Uterus (tissue), 4 donors: ENCODE results near the gene TFEB. TPM values are rescaled to one million over a fixed set of nuclear protein-coding genes. Genes with fewer than 3 reads are reported as not detected.

Source experiments
- DNase-seq, 2 donors: peaks; one replicate each; pipeline ENCODE4 v3.0.0-alpha.2; 2019 to 2020
- H3K27ac ChIP-seq, 2 donors: fragments of 200-600 bp; sonication (generic); 1 replicate in 1 of 2; 2 replicates in 1 of 2; pipeline ENCODE4 v1.5.1; 2016 to 2018
- H3K27me3 ChIP-seq, 2 donors: fragments of 200-600 bp; sonication (generic); one replicate each; pipeline ENCODE4 v1.5.1; 2018 to 2019; ENCODE audit warnings: control low read depth in 1 of 2
- H3K36me3 ChIP-seq, 2 donors: fragments of 200-600 bp; sonication (generic); one replicate each; pipeline ENCODE4 v1.5.1; 2019; ENCODE audit warnings: control low read depth in 1 of 2
- H3K4me1 ChIP-seq, 2 donors: fragments of 200-600 bp; sonication (generic); one replicate each; pipeline ENCODE4 v1.5.1; 2018 to 2019; ENCODE audit warnings: control low read depth in 1 of 2
- H3K4me3 ChIP-seq, 2 donors: fragments of 200-600 bp; sonication (generic); 1 replicate in 1 of 2; 2 replicates in 1 of 2; pipeline ENCODE4 v1.5.1; 2018 to 2019; ENCODE audit warnings: mild to moderate bottlenecking in 1 of 2
- H3K9me3 ChIP-seq, 2 donors: fragments of 200-600 bp; sonication (generic); one replicate each; pipeline ENCODE4 v1.5.1; 2019; ENCODE audit warnings: control low read depth in 1 of 2
- CTCF ChIP-seq, 4 experiments: fragments of 200-600 bp in 2 of 4; fragments of 450-650 bp in 2 of 4; sonication (generic) in 2 of 4; IDR thresholded peaks; one replicate each; pipeline ENCODE4 v1.5.1; 2016 to 2019; ENCODE audit warnings: antibody characterized with exemption in 4 of 4, mild to moderate bottlenecking in 2 of 4, moderate library complexity in 1 of 4
- POLR2A ChIP-seq, 2 donors: fragments of 450-650 bp; IDR thresholded peaks; one replicate each; pipeline ENCODE4 v1.6.1; 2016; ENCODE audit warnings: antibody characterized with exemption in 2 of 2, mild to moderate bottlenecking in 1 of 2, moderate library complexity in 1 of 2
- intact Hi-C: fragments of 100-400 bp; cut with DNase I; formaldehyde crosslinking; loops from one replicate; pipeline ENCODE4 v1.15.1; 2023; ENCODE audit warnings: low total_unique reads
- total RNA-seq, 4 donors: library from RNA; depleted of rRNA in 3 of 4; stranded (reverse); fragments of >200 nt in 3 of 4; gene quantifications; one replicate each; pipeline versions ENCODE4 v1.1.0 to v1.2.4, GENCODE V29; 2014 to 2023
- donor health status: DM: yes; HTN: yes; CAD: no.

The TFEB gene
- total RNA-seq, 4 donors from 2014 or later, result 8.8 to 31.7 (median 17.0) TPM

GRCh38 chr6:41705996-41706835 is 29.2 kb downstream of the TFEB start:
- intact Hi-C loops, result no loop called here
- TF ChIP-seq POLR2A (IDR thresholded peaks at IDR 0.05) (no peak), CTCF (IDR thresholded peaks at IDR 0.05) (peak; percentile 13 to 42 (median 32))

GRCh38 chr6:41705311-41705995 is 30.0 kb downstream of the TFEB start:
- Histone ChIP-seq H3K4me3 (no peak overlapping the region), H3K27ac (peak overlapping the region; percentile 59 to 76), H3K27me3 (no peaks in the 10 kb centered on the region), H3K36me3 (no peaks in the 10 kb centered on the region), H3K4me1 (peaks cover 0 to 9% of the 10 kb centered on the region in 2 donors), H3K9me3 (no peaks in the 10 kb centered on the region)
- no peak for DNase-seq
- intact Hi-C loops, result no loop called here
- TF ChIP-seq POLR2A (IDR thresholded peaks at IDR 0.05), result no peak
- TF ChIP-seq CTCF (IDR thresholded peaks at IDR 0.05), result no peak

More at GRCh38 chr6:41705996-41706835, 29.2 kb downstream of the TFEB start:
- H3K4me3 ChIP-seq, result no peak overlapping the region
- H3K9me3 ChIP-seq, result no peaks in the 10 kb centered on the region
- H3K27me3 ChIP-seq, result no peaks in the 10 kb centered on the region
- no peaks in the 10 kb centered on the region for H3K36me3 ChIP-seq
- H3K27ac ChIP-seq, result peak overlapping the region; percentile 59 to 76
- H3K4me1 ChIP-seq, result peaks cover 0 to 9% of the 10 kb centered on the region in 2 donors
- peak; percentile 69 to 70 for DNase-seq

- DNase-seq, result no peak
- peaks cover 0 to 9% of the 10 kb centered on the region in 2 donors for H3K4me1 ChIP-seq
- H3K4me3 ChIP-seq, result no peak overlapping the region
- H3K9me3 ChIP-seq, result no peaks in the 10 kb centered on the region
- H3K27me3 ChIP-seq, result no peaks in the 10 kb centered on the region
- TF ChIP-seq POLR2A (IDR thresholded peaks at IDR 0.05), result no peak
- no peaks in the 10 kb centered on the region for H3K36me3 ChIP-seq
- H3K27ac ChIP-seq, result peak overlapping the region in 1 of 2 donors; percentile 76
- intact Hi-C loops, result no loop called here
Measured at GRCh38 chr6:41704656-41705310, 30.6 kb downstream of the TFEB start.

GRCh38 chr6:41704028-41704427 is 31.4 kb downstream of the TFEB start:
- no peak overlapping the region for H3K27ac ChIP-seq
- TF ChIP-seq CTCF (IDR thresholded peaks at IDR 0.05) (no peak), POLR2A (IDR thresholded peaks at IDR 0.05) (no peak)
- no peak overlapping the region for H3K4me3 ChIP-seq
- no peaks in the 10 kb centered on the region for H3K9me3 ChIP-seq
- intact Hi-C loops, result no loop called here
- no peak for DNase-seq
- H3K36me3 ChIP-seq, result no peaks in the 10 kb centered on the region
- no peaks in the 10 kb centered on the region for H3K27me3 ChIP-seq
- H3K4me1 ChIP-seq, result peaks cover 0 to 9% of the 10 kb centered on the region in 2 donors

- Histone ChIP-seq H3K9me3 (no peaks in the 10 kb centered on the region), H3K4me3 (no peak overlapping the region), H3K36me3 (no peaks in the 10 kb centered on the region), H3K27me3 (no peaks in the 10 kb centered on the region), H3K4me1 (peaks cover 0 to 9% of the 10 kb centered on the region in 2 donors), H3K27ac (no peak overlapping the region)
- TF ChIP-seq CTCF (IDR thresholded peaks at IDR 0.05) (no peak), POLR2A (IDR thresholded peaks at IDR 0.05) (no peak)
- DNase-seq, result no peak
- intact Hi-C loops, result no loop called here
Measured at GRCh38 chr6:41702771-41703494, 32.5 kb downstream of the TFEB start.
